GM12891 (cell line): ENCODE results near the gene FLG.

Experiments used
- POLR2A ChIP-seq: IDR thresholded peaks from 2 replicates; pipeline ENCODE4 v1.6.1; 2011; ENCODE audit warnings: low read depth, low read length, control low read depth
- POLR2AphosphoS5 ChIP-seq: IDR thresholded peaks from 2 replicates; pipeline ENCODE4 v1.6.1; 2011; ENCODE audit warnings: low read depth, low read length, control low read depth
- POU2F2 ChIP-seq: IDR thresholded peaks from 2 replicates; pipeline ENCODE4 v1.6.1; 2011; ENCODE audit warnings: low read depth, mild to moderate bottlenecking, control low read depth, low read length, moderate library complexity
- TAF1 ChIP-seq: IDR thresholded peaks from 2 replicates; pipeline ENCODE4 v1.6.1; 2011; ENCODE audit warnings: low read depth, low read length, control low read depth

- TF ChIP-seq POLR2AphosphoS5 (no peak), POLR2A (no peak), POU2F2 (no peak), TAF1 (no peak)
These were observed 10.4 kb upstream of the FLG start for GRCh38 chr1:152335399-152335798.
